ENCODE measurements around the gene TMEM232.

GRCh38 chr5:110638970-110639902 is 87.2 kb downstream of the TMEM232 start:
- TF ChIP-seq, protein P1, sequence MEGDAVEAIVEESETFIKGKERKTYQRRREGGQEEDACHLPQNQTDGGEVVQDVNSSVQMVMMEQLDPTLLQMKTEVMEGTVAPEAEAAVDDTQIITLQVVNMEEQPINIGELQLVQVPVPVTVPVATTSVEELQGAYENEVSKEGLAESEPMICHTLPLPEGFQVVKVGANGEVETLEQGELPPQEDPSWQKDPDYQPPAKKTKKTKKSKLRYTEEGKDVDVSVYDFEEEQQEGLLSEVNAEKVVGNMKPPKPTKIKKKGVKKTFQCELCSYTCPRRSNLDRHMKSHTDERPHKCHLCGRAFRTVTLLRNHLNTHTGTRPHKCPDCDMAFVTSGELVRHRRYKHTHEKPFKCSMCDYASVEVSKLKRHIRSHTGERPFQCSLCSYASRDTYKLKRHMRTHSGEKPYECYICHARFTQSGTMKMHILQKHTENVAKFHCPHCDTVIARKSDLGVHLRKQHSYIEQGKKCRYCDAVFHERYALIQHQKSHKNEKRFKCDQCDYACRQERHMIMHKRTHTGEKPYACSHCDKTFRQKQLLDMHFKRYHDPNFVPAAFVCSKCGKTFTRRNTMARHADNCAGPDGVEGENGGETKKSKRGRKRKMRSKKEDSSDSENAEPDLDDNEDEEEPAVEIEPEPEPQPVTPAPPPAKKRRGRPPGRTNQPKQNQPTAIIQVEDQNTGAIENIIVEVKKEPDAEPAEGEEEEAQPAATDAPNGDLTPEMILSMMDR (optimal IDR thresholded peaks at IDR 0.05 in 1 of 3, IDR thresholded peaks at IDR 0.05 in 1 of 3, conservative IDR thresholded peaks at IDR 0.05 in 1 of 3; ENCODE audit: extremely low read depth in 1 of 3, insufficient read depth in 2 of 3, low read length in 3 of 3): no peak
- TF ChIP-seq EZH2 (IDR thresholded peaks at IDR 0.05; ENCODE audit: low read length): no peak

Measured in keratinocyte (primary cell).